ENCODE results near the gene MAEL. TPM values are rescaled to one million over a fixed set of nuclear protein-coding genes. Genes with fewer than 3 reads are reported as not detected.
A peak's percentile ranks its signal among the peaks of the same experiment; 100 is the strongest.

Gene MAEL
- total RNA-seq, 4 donors from 2014 or later = not detected

DNA sequence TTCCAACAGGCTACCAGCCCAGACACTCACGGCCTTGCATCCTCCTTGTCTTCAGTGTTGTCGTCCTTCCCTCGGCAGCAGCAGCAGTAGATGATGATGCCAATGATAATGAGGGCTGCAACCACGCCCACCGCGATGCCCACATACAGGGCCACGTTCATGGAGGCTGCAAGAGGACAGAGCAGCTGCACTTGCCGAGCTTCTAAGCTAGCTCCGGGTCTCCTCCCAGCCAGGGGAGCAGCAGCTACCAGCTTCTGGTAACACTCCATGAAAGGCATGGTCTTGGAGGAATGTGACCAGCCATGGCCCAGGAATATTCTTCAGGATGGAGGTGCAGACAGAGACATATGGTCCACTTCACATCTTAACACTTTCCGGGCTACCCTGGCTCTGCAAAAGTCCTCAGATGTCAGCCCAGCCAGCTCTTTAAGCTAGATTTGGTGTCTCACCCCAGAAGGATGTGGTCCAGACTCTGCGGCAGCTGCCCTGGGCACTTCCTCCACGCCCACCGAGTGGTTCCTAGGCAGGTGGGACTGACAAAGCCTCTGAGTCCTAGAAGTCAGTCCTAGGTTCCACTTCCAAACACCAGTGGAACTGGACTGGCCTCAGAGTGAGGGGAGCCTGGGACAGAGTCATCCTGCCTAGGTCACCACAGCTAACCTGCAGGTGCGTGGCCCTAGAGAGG is 66.0 kb downstream of the MAEL start:
- Histone ChIP-seq H3K4me3 (no peak overlapping the region), H3K27me3 (peaks cover 32% of the 10 kb centered on the region), H3K27ac (no peak overlapping the region), H3K9me3 (no peaks in the 10 kb centered on the region), H3K36me3 (no peaks in the 10 kb centered on the region), H3K4me1 (peaks cover 6% of the 10 kb centered on the region)
- DNase-seq (ENCODE audit: low spot score in 2 of 2) = no peak
- no peak for TF ChIP-seq CTCF (IDR thresholded peaks at IDR 0.05)
- no peak for TF ChIP-seq EP300 (IDR thresholded peaks at IDR 0.05)
- no peak for TF ChIP-seq POLR2AphosphoS5 (IDR thresholded peaks at IDR 0.05)
- TF ChIP-seq POLR2A (IDR thresholded peaks at IDR 0.05) = no peak
- 78% methylated on average over 9 of the region's 14 CpGs for WGBS

- Histone ChIP-seq H3K27me3 (peaks cover 32% of the 10 kb centered on the region), H3K4me3 (no peak overlapping the region), H3K9me3 (no peaks in the 10 kb centered on the region), H3K27ac (no peak overlapping the region), H3K36me3 (no peaks in the 10 kb centered on the region), H3K4me1 (peaks cover 6% of the 10 kb centered on the region)
- 50% methylated on average over 10 of the region's 10 CpGs for WGBS
- TF ChIP-seq CTCF (IDR thresholded peaks at IDR 0.05) = no peak
- TF ChIP-seq POLR2A (IDR thresholded peaks at IDR 0.05) = no peak
- TF ChIP-seq POLR2AphosphoS5 (IDR thresholded peaks at IDR 0.05) = no peak
- TF ChIP-seq EP300 (IDR thresholded peaks at IDR 0.05) = no peak
- no peak for DNase-seq (ENCODE audit: low spot score in 2 of 2)
Observed at GRCh38 chr1:167056529-167057231, 67.6 kb downstream of the MAEL start.

DNA sequence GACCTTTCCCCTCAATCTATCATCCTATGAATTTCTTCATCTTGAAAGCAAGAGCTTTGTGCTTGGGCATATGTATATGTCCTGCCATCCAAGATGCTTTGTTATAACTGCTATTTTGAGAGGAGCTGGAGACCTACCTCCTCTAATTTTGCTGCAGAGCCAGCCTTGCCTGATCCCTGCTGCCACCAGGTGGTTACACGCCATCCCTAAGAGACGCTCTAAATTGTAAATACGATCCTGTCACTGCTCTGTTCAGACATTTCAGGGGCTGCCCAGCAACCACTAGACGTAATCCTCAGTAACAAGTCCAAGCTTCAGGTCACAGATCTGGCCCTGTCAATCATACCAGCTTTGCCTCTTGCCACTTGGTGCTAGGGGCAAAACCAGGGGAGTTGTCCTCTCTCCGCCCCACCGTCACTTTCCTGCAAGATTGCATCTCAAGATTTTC is 68.2 kb downstream of the MAEL start:
- TF ChIP-seq POLR2AphosphoS5 (IDR thresholded peaks at IDR 0.05) = no peak
- TF ChIP-seq CTCF (IDR thresholded peaks at IDR 0.05) = no peak
- no peak for TF ChIP-seq POLR2A (IDR thresholded peaks at IDR 0.05)
- TF ChIP-seq EP300 (IDR thresholded peaks at IDR 0.05) = no peak
- WGBS = 45% methylated on average over 6 of the region's 6 CpGs
- H3K4me3 ChIP-seq = no peak overlapping the region
- H3K36me3 ChIP-seq = no peaks in the 10 kb centered on the region
- no peak overlapping the region for H3K27ac ChIP-seq
- peaks cover 6% of the 10 kb centered on the region for H3K4me1 ChIP-seq
- no peaks in the 10 kb centered on the region for H3K9me3 ChIP-seq
- peaks cover 30% of the 10 kb centered on the region for H3K27me3 ChIP-seq
- no peak for DNase-seq (ENCODE audit: low spot score in 2 of 2)

DNA sequence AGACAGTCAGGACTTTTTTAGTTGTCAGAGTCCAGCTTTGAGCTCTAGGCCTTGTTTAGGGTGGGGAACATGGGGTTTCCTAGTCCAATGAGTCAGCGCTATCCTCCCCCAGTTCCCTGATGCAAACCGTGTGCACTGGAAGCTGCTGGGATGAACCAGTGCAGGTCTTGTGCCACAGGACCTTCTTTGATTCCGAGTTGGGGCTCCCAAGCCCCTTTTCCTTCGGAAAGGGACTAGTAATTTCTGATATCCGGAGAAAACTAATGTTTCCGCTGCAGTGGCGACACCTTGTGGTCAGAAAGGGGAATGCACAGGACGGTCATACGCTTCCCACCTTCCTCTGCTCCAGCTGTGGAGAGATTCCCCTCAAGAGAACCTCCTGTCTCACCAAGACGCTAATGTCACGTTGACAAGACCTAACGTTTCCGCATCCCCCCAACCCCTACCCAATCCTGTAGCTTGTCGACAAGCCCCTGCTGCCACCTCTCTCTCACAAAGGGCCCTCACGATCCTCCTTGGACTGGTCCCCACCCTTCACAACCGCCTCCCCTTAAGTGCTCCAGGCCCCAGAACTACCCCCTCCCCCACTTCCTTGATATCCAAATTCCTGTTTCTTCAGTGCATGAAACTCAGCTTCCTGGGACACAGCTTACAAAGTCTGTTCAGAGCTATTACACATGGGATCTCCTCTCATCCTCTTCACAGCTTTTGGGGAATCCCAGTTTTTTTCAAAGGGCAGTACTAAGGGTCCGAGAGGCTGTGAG is 70.1 kb downstream of the MAEL start:
- no peaks in the 10 kb centered on the region for H3K36me3 ChIP-seq
- TF ChIP-seq EP300 (IDR thresholded peaks at IDR 0.05) (no peak), POLR2AphosphoS5 (IDR thresholded peaks at IDR 0.05) (no peak), CTCF (IDR thresholded peaks at IDR 0.05) (peak; percentile 74 to 93), POLR2A (IDR thresholded peaks at IDR 0.05) (no peak)
- peak in 1 of 2 donors; percentile 75 for DNase-seq (ENCODE audit: low spot score in 2 of 2)
- peaks cover 6% of the 10 kb centered on the region for H3K4me1 ChIP-seq
- H3K4me3 ChIP-seq = no peak overlapping the region
- peaks cover 25% of the 10 kb centered on the region for H3K27me3 ChIP-seq
- no peak overlapping the region for H3K27ac ChIP-seq
- H3K9me3 ChIP-seq = no peaks in the 10 kb centered on the region
- WGBS = 7% methylated on average over 15 of the region's 17 CpGs

GRCh38 chr1:167059809-167060107 is 70.7 kb downstream of the MAEL start:
- H3K4me3 ChIP-seq = no peak overlapping the region
- no peaks in the 10 kb centered on the region for H3K36me3 ChIP-seq
- WGBS = 16% methylated on average over 1 of the region's 1 CpG
- TF ChIP-seq EP300 (IDR thresholded peaks at IDR 0.05) = no peak
- no peak for TF ChIP-seq CTCF (IDR thresholded peaks at IDR 0.05)
- TF ChIP-seq POLR2AphosphoS5 (IDR thresholded peaks at IDR 0.05) = no peak
- TF ChIP-seq POLR2A (IDR thresholded peaks at IDR 0.05) = no peak
- H3K27ac ChIP-seq = no peak overlapping the region
- no peaks in the 10 kb centered on the region for H3K9me3 ChIP-seq
- no peak for DNase-seq (ENCODE audit: low spot score in 2 of 2)
- peaks cover 6% of the 10 kb centered on the region for H3K4me1 ChIP-seq
- H3K27me3 ChIP-seq = peaks cover 20% of the 10 kb centered on the region

Measured in suprapubic skin (tissue), 4 donors.